DND-41 (cell line): ENCODE data around the gene PPM1D.
"Not testable (repeated sequence)": the region's sequence is repeated elsewhere in the genome, so short reads cannot be mapped to it uniquely, and the experiment has no call there.

Experiments
- ATAC-seq: fragments of 200-7000 bp; cut with Tn5 transposase; 3 replicates; pipeline ENCODE4 v1.9.1; 2021; ENCODE audit warnings: low read depth; ENCODE audit not compliant: insufficient read depth
- DNase-seq: peaks from one replicate; pipeline ENCODE4 v3.0.0-alpha.2; 2020
- H2AFZ ChIP-seq: 2 replicates; pipeline ENCODE4 v1.6.0; 2012; ENCODE audit warnings: low read depth, low read length
- H3K27ac ChIP-seq: 2 replicates; pipeline ENCODE4 v1.5.1; 2012; ENCODE audit warnings: low read length, inconsistent platforms
- H3K27me3 ChIP-seq: fragments of 200-600 bp; sonication (generic); 2 replicates; pipeline ENCODE4 v1.6.0; 2012; ENCODE audit warnings: low read length, mild to moderate bottlenecking, inconsistent platforms; ENCODE audit not compliant: insufficient read depth, poor library complexity
- H3K36me3 ChIP-seq: 2 replicates; pipeline ENCODE4 v1.5.1; 2012; ENCODE audit warnings: low read length, inconsistent platforms; ENCODE audit not compliant: insufficient read depth
- H3K4me1 ChIP-seq: 2 replicates; pipeline ENCODE4 v1.5.1; 2012; ENCODE audit warnings: mild to moderate bottlenecking, low read length; ENCODE audit not compliant: insufficient read depth
- H3K4me2 ChIP-seq: 2 replicates; pipeline ENCODE4 v1.6.0; 2012; ENCODE audit warnings: mild to moderate bottlenecking, moderate library complexity, low read length, inconsistent platforms; ENCODE audit not compliant: insufficient read depth
- H3K4me3 ChIP-seq, 2 experiments: fragments of 200-600 bp in 1 of 2; shearing (Covaris generic) in 1 of 2; 2 replicates each; pipeline ENCODE4 v1.5.1; 2012 to 2016; ENCODE audit warnings: inconsistent platforms in 2 of 2, low read length in 2 of 2, mild to moderate bottlenecking in 2 of 2, low read depth in 1 of 2, moderate library complexity in 1 of 2
- H3K79me2 ChIP-seq: 2 replicates; pipeline ENCODE4 v1.6.0; 2012; ENCODE audit warnings: low read length, inconsistent platforms; ENCODE audit not compliant: insufficient read depth
- H3K9ac ChIP-seq: 2 replicates; pipeline ENCODE4 v1.6.0; 2012; ENCODE audit warnings: low read depth, mild to moderate bottlenecking, inconsistent platforms, low read length, moderate library complexity
- H3K9me3 ChIP-seq: 2 replicates; pipeline ENCODE4 v1.5.1; 2012; ENCODE audit warnings: low read length, moderate library complexity, mild to moderate bottlenecking, inconsistent platforms; ENCODE audit not compliant: insufficient read depth, severe bottlenecking
- H4K20me1 ChIP-seq: 2 replicates; pipeline ENCODE4 v1.6.0; 2012; ENCODE audit warnings: low read length; ENCODE audit not compliant: insufficient read depth
- EZH2 ChIP-seq: IDR thresholded peaks from 3 replicates; pipeline ENCODE4 v1.6.1; 2012; ENCODE audit warnings: borderline replicate concordance, low read depth, mild to moderate bottlenecking, moderate library complexity, low read length, inconsistent platforms; ENCODE audit not compliant: severe bottlenecking
- TF ChIP-seq, protein P1 (sequence below): IDR thresholded peaks from 2 replicates; pipeline ENCODE4 v1.5.1; 2012; ENCODE audit warnings: borderline replicate concordance, low read length, moderate library complexity, mild to moderate bottlenecking; ENCODE audit not compliant: poor library complexity, severe bottlenecking; ENCODE audit errors: extremely low read depth

The PPM1D gene

DNA sequence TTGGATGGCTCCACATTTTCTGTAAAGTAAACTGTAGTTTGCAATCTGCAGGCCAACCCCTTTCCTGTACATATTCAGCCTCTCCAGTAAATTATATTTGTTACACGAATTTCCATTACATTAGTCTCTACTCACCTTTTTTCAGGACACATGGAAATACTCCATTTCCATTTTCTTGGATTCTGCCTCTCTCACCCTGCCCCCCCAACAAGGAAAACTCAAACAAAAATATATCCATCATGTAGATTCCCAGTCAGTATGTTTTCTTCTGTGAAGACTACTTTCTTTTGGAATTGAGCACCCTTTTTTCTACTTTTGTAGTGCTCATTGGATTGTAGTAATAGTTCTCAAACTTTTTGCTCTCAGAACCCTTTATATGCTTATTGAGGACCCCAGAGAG, 2.9 kb downstream of the PPM1D start:
- no peaks in the 10 kb centered on the region for H3K9me3 ChIP-seq
- H3K9ac ChIP-seq: peak overlapping the region; percentile 90
- TF ChIP-seq EZH2: no peak
- TF ChIP-seq, protein P1, sequence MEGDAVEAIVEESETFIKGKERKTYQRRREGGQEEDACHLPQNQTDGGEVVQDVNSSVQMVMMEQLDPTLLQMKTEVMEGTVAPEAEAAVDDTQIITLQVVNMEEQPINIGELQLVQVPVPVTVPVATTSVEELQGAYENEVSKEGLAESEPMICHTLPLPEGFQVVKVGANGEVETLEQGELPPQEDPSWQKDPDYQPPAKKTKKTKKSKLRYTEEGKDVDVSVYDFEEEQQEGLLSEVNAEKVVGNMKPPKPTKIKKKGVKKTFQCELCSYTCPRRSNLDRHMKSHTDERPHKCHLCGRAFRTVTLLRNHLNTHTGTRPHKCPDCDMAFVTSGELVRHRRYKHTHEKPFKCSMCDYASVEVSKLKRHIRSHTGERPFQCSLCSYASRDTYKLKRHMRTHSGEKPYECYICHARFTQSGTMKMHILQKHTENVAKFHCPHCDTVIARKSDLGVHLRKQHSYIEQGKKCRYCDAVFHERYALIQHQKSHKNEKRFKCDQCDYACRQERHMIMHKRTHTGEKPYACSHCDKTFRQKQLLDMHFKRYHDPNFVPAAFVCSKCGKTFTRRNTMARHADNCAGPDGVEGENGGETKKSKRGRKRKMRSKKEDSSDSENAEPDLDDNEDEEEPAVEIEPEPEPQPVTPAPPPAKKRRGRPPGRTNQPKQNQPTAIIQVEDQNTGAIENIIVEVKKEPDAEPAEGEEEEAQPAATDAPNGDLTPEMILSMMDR: no peak
- no peaks in the 10 kb centered on the region for H3K27me3 ChIP-seq
- peak overlapping the region; percentile 64 to 90; a peak in 3 of 4 replicates for H3K4me3 ChIP-seq
- H3K79me2 ChIP-seq: peaks cover 78% of the 10 kb centered on the region
- H3K4me2 ChIP-seq: peak overlapping the region; percentile 70
- H4K20me1 ChIP-seq: peaks cover 46% of the 10 kb centered on the region; the same call in 1 of the 2 replicates
- no peaks in the 10 kb centered on the region; the same call in 1 of the 2 replicates for H3K36me3 ChIP-seq
- H3K27ac ChIP-seq: peak overlapping the region; percentile 24; the same call in 1 of the 2 replicates
- no peak for ATAC-seq
- DNase-seq: no peak
- H2AFZ ChIP-seq: no peak overlapping the region
- H3K4me1 ChIP-seq: peaks cover 35% of the 10 kb centered on the region

DNA sequence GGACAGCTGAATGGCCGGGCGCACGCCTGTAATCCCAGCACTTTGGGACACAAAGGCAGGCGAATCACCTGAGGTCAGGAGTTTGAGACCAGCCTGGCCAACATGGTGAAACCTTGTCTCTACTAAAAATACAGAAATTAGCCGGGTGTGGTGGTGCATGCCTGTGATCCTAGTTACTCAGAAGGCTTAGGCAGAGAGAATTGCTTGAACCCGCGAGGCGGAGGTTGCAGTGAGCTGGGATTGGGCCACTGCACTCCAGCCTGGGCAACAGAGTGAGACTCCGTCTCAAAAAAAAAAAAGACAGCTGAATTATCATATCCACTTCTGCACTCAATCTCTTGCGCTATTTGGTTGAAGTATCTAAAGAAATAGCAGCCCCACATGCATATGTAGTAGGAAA, 3.5 kb downstream of the PPM1D start:
- H3K4me1 ChIP-seq: peaks cover 32% of the 10 kb centered on the region
- H4K20me1 ChIP-seq: peaks cover 46% of the 10 kb centered on the region; the same call in 1 of the 2 replicates
- not testable (repeated sequence) for H2AFZ ChIP-seq, H3K9me3 ChIP-seq, H3K27ac ChIP-seq, H3K27me3 ChIP-seq, H3K36me3 ChIP-seq, DNase-seq, ATAC-seq
- 0 out of 2 replicates have a peak overlapping the region, but pooled peaks have one; percentile 16 for H3K9ac ChIP-seq
- H3K79me2 ChIP-seq: peaks cover 84% of the 10 kb centered on the region
- peak overlapping the region; percentile 70 for H3K4me2 ChIP-seq
- peak overlapping the region in 1 of 2 experiments; percentile 40; a peak in 1 of 4 replicates for H3K4me3 ChIP-seq

DNA sequence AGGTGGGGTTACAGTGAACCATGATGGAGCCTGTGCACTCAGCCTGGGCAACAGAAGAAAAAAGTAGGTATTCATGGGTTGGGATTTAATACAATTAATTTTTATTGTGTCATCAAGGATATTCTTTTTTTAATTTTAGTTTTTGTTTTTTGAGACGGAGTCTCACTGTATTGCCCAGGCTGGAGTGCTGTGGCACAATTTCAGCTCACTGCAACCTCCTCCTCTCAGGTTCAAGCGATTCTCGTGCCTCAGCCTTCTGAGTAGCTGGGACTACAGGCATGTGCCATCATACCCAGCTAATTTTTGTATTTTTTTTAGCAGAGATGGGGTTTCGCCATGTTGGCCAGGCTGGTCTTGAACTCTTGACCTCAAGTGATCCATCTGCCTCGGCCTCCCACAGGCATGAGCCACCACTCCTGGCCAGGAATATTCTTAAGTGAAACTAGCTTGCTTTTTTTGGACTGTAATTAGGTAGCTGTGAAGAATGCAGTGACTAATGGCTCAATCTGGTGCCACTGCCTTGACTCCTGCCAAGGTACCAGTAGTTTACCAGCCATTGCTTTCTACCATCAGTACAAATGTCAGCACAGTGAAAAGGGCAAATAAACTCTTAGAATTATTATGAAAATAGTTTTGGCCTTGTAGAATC, 4.8 kb downstream of the PPM1D start:
- Histone ChIP-seq H3K9me3 (no peaks in the 10 kb centered on the region), H4K20me1 (peaks cover 49% of the 10 kb centered on the region; the same call in 1 of the 2 replicates), H3K27me3 (no peaks in the 10 kb centered on the region), H3K36me3 (no peaks in the 10 kb centered on the region; the same call in 1 of the 2 replicates), H3K27ac (no peak overlapping the region), H3K79me2 (peaks cover 96% of the 10 kb centered on the region), H3K4me2 (peak overlapping the region; percentile 70; the same call in 1 of the 2 replicates), H3K4me3 (peak overlapping the region in 1 of 2 experiments; percentile 40; a peak in 1 of 4 replicates), H2AFZ (no peak overlapping the region), H3K4me1 (peaks cover 25% of the 10 kb centered on the region), H3K9ac (no peak overlapping the region)
- no peak for TF ChIP-seq EZH2
- TF ChIP-seq, protein P1: no peak
- ATAC-seq (no peak), DNase-seq (no peak)

DNA sequence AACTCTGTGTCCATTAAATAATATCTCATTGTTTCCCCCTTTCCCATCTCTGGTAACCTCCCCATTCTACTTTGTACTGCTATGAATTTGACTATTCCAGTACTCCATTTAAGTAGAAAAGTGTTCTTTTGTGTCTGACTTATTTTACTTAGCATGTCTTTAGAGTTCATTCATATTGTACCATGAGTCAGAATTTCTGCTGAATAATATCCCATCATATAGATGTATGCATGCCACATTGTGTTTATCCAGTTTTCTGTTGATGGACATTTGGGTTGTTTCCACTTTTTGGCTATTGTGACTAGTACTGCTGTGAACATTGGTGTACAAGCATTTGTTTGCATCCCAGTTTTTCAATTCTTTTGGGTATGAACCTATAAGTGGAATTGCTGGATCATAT, 6.0 kb downstream of the PPM1D start:
- TF ChIP-seq, protein P1: no peak
- no peak for TF ChIP-seq EZH2
- Histone ChIP-seq H3K4me3 (no peak overlapping the region), H3K36me3 (no peaks in the 10 kb centered on the region), H4K20me1 (peaks cover 57% of the 10 kb centered on the region; the same call in 1 of the 2 replicates), H3K9me3 (no peaks in the 10 kb centered on the region), H2AFZ (no peak overlapping the region), H3K27ac (no peak overlapping the region), H3K79me2 (peaks cover 98% of the 10 kb centered on the region), H3K27me3 (no peaks in the 10 kb centered on the region), H3K4me2 (peak overlapping the region; percentile 37; the same call in 1 of the 2 replicates), H3K4me1 (peaks cover 26% of the 10 kb centered on the region), H3K9ac (no peak overlapping the region)
- DNase-seq (no peak), ATAC-seq (no peak)
